ENCODE results near the gene SHISA7.
A peak's percentile ranks its signal among the peaks of the same experiment; 100 is the strongest.

Gene SHISA7

DNA sequence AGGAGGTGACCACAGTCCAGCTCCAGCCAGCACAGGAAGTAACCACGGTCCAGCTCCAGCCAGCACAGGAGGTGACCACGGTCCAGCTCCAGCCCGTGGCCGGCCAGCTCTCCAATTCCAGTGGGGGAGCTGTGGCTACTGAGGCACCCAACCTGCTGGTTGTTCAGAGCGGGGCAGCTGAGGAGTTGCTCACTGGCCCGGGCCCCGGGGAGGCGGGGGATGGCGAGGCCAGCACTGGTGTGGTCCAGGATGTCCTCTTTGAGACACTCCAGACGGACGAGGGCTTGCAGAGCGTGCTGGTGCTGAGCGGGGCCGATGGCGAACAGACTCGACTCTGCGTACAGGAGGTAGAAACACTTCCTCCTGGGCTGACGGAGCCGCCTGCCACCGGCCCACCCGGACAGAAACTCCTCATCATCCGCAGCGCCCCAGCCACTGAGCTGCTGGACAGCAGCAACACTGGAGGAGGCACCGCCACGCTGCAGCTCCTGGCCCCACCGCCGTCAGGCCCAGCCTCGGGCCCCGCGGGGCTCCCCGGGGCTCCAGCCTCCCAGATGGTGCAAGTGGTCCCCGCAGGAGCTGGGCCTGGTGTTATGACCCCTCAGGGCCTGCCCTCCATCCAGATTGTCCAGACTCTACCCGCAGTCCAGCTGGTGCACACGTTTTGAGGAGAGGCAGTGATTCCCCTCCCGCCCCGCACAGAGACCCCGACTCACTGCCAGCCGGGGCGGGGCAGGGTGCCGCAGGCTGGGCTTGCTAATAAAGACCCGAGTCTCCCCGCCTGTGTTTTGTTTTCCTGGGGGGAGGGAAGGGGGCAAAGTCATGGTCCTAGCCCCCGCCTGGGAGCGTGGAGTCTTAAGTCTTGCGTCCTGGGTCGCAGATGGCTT lies 40.8 kb upstream of the SHISA7 start:
- TF ChIP-seq TCF12 (IDR thresholded peaks at IDR 0.05; ENCODE audit: low read depth): no peak
- TF ChIP-seq, protein P1, sequence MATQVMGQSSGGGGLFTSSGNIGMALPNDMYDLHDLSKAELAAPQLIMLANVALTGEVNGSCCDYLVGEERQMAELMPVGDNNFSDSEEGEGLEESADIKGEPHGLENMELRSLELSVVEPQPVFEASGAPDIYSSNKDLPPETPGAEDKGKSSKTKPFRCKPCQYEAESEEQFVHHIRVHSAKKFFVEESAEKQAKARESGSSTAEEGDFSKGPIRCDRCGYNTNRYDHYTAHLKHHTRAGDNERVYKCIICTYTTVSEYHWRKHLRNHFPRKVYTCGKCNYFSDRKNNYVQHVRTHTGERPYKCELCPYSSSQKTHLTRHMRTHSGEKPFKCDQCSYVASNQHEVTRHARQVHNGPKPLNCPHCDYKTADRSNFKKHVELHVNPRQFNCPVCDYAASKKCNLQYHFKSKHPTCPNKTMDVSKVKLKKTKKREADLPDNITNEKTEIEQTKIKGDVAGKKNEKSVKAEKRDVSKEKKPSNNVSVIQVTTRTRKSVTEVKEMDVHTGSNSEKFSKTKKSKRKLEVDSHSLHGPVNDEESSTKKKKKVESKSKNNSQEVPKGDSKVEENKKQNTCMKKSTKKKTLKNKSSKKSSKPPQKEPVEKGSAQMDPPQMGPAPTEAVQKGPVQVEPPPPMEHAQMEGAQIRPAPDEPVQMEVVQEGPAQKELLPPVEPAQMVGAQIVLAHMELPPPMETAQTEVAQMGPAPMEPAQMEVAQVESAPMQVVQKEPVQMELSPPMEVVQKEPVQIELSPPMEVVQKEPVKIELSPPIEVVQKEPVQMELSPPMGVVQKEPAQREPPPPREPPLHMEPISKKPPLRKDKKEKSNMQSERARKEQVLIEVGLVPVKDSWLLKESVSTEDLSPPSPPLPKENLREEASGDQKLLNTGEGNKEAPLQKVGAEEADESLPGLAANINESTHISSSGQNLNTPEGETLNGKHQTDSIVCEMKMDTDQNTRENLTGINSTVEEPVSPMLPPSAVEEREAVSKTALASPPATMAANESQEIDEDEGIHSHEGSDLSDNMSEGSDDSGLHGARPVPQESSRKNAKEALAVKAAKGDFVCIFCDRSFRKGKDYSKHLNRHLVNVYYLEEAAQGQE (IDR thresholded peaks at IDR 0.05; ENCODE audit: low read depth): 0 out of 2 replicates have a peak, but pooled peaks have one; percentile 13

DNA sequence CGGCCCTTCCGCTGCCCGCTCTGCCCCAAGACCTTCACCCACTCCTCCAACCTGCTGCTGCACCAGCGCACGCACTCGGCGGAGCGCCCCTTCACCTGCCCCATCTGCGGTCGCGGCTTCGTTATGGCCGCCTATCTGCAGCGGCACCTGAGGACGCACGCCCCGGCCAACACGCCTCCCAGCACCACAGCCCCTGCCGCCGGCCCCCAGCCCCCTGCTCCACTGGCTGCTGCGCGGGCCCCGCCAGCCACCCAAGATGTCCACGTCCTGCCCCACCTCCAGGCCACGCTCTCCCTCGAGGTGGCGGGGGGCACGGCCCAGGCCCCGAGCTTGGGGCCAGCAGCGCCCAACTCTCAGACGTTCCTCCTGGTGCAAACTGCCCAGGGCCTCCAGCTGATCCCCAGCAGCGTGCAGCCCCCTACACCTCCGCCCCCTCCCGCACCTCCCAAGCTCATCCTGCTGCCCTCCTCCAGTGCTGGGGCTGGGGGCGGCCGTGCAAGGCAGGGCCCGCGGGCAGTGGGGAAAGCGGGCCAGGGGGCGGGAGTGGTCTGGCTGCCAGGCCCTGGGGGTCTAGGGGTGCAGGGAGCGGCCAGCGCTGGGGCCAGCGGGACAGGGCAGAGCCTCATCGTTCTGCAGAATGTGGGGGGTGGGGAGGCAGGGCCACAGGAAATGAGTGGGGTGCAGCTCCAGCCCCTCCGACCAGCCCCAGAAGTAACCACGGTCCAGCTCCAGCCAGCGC lies 40.0 kb upstream of the SHISA7 start:
- TF ChIP-seq CREB1 (IDR thresholded peaks at IDR 0.05; ENCODE audit: low read depth): no peak
- no peak for TF ChIP-seq TEAD4 (IDR thresholded peaks at IDR 0.05)
- TF ChIP-seq, protein P2, sequence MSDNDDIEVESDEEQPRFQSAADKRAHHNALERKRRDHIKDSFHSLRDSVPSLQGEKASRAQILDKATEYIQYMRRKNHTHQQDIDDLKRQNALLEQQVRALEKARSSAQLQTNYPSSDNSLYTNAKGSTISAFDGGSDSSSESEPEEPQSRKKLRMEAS (IDR thresholded peaks at IDR 0.05): no peak
- TF ChIP-seq, protein P3, sequence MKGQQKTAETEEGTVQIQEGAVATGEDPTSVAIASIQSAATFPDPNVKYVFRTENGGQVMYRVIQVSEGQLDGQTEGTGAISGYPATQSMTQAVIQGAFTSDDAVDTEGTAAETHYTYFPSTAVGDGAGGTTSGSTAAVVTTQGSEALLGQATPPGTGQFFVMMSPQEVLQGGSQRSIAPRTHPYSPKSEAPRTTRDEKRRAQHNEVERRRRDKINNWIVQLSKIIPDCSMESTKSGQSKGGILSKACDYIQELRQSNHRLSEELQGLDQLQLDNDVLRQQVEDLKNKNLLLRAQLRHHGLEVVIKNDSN (IDR thresholded peaks at IDR 0.05): no peak
- TF ChIP-seq, protein P1 (IDR thresholded peaks at IDR 0.05; ENCODE audit: low read depth): no peak
- TF ChIP-seq ZBTB7A (IDR thresholded peaks at IDR 0.05; ENCODE audit: low read depth): no peak
- TF ChIP-seq TAF1 (IDR thresholded peaks at IDR 0.05; ENCODE audit: low read depth): no peak
- no peak for TF ChIP-seq NFIC (IDR thresholded peaks at IDR 0.05)
- no peak for TF ChIP-seq YY1 (IDR thresholded peaks at IDR 0.05; ENCODE audit: low read depth)
- no peak for TF ChIP-seq RAD21 (IDR thresholded peaks at IDR 0.05; ENCODE audit: low read depth)
- TF ChIP-seq CEBPB (IDR thresholded peaks at IDR 0.05): no peak
- TF ChIP-seq EP300 (IDR thresholded peaks at IDR 0.05; ENCODE audit: borderline replicate concordance): no peak
- no peak for TF ChIP-seq TCF12 (IDR thresholded peaks at IDR 0.05; ENCODE audit: low read depth)
- no peak for TF ChIP-seq EGR1 (IDR thresholded peaks at IDR 0.05)
- no peak for TF ChIP-seq FOXM1 (IDR thresholded peaks at IDR 0.05; ENCODE audit: borderline replicate concordance, low read depth)

DNA sequence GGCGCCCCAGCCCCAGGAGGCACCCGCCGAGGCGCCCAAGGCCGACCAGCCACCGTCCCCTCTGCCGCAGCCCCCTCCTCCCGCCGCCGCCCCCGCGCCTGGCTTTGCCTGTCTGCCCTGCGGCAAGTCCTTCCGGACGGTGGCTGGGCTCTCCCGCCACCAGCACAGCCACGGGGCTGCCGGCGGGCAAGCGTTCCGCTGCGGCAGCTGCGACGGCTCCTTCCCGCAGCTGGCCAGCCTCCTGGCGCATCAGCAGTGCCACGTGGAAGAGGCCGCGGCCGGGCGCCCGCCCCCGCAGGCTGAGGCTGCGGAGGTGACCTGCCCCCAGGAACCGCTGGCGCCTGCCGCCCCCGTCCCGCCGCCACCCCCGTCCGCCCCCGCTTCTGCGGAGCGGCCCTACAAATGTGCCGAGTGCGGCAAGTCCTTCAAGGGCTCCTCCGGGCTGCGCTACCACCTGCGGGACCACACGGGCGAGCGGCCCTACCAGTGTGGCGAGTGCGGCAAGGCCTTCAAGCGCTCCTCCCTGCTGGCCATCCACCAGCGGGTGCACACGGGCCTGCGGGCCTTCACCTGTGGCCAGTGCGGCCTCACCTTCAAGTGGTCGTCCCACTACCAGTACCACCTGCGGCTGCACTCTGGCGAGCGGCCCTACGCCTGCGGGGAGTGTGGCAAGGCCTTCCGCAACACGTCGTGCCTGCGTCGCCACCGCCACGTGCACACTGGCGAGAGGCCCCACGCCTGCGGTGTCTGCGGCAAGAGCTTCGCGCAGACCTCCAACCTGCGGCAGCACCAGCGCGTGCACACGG lies 39.3 kb upstream of the SHISA7 start:
- TF ChIP-seq CEBPB (IDR thresholded peaks at IDR 0.05): no peak
- TF ChIP-seq EP300 (IDR thresholded peaks at IDR 0.05; ENCODE audit: borderline replicate concordance): no peak
- TF ChIP-seq, protein P2 (IDR thresholded peaks at IDR 0.05): no peak
- TF ChIP-seq, protein P3 (IDR thresholded peaks at IDR 0.05): no peak
- TF ChIP-seq FOXM1 (IDR thresholded peaks at IDR 0.05; ENCODE audit: borderline replicate concordance, low read depth): no peak
- TF ChIP-seq EGR1 (IDR thresholded peaks at IDR 0.05): no peak
- no peak for TF ChIP-seq NFIC (IDR thresholded peaks at IDR 0.05)
- TF ChIP-seq ZBTB7A (IDR thresholded peaks at IDR 0.05; ENCODE audit: low read depth): no peak
- TF ChIP-seq RAD21 (IDR thresholded peaks at IDR 0.05; ENCODE audit: low read depth): no peak
- TF ChIP-seq, protein P1 (IDR thresholded peaks at IDR 0.05; ENCODE audit: low read depth): no peak

Data from Ishikawa (cell line).